Activated T-cell treated with anti-CD3 and anti-CD28 coated beads, Interleukin-2, amount 50 U/mL, for 4 hours (primary cell): ENCODE results near the gene OR2T35. TPM values are rescaled to one million over a fixed set of nuclear protein-coding genes. Genes with fewer than 3 reads are reported as not detected.

ENCODE experiments used
- ATAC-seq, 2 donors: fragments of 200-7000 bp; cut with Tn5 transposase; one replicate each; pipeline ENCODE4 v1.10.0; 2021
- DNase-seq: peaks from one replicate; pipeline ENCODE4 v3.0.0-alpha.2; 2020
- H3K27me3 Mint-ChIP-seq: one replicate; pipeline ENCODE4 v1.8.0; 2021; ENCODE audit warnings: low read depth, mixed read lengths
- H3K36me3 Mint-ChIP-seq: one replicate; pipeline ENCODE4 v1.8.0; 2022; ENCODE audit warnings: mixed read lengths; ENCODE audit not compliant: insufficient read depth
- H3K4me1 Mint-ChIP-seq: one replicate; pipeline ENCODE4 v1.8.0; 2021; ENCODE audit warnings: low read depth, mixed read lengths
- H3K4me3 Mint-ChIP-seq: one replicate; pipeline ENCODE4 v1.8.0; 2021; ENCODE audit warnings: mild to moderate bottlenecking, moderate library complexity, mixed read lengths
- H3K9me3 Mint-ChIP-seq: one replicate; pipeline ENCODE4 v1.8.0; 2021; ENCODE audit warnings: mixed read lengths
- total RNA-seq, 3 donors: library from RNA; stranded (reverse); gene quantifications; one replicate each; pipeline ENCODE4 v1.2.1, GENCODE V29; 2021

The OR2T35 gene
- total RNA-seq, 3 donors from 2014 or later = not detected

DNA sequence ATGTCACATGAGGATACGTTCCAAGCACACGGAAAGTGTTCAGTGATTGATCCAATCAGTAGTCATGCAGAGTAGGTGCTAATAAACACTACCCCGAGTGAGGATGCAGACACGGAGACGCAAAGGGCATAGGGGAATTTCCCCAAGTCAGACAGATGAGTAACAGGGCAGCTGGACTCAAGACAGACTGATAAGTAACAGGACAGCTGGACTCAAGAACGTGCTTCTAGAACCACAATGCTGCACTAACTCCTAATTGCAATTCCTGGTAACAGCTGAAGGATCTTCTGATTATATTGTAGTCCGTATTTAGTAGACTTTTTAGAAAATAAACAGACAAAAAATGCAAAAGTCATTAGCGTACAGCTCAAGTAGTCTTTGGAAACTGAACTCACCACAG, 45.7 kb downstream of the OR2T35 start:
- Mint-ChIP-seq H3K4me3 (no peak overlapping the region), H3K36me3 (peaks cover 2% of the 10 kb centered on the region), H3K9me3 (no peaks in the 10 kb centered on the region), H3K4me1 (peaks cover 5% of the 10 kb centered on the region), H3K27me3 (peaks cover 1% of the 10 kb centered on the region)
- ATAC-seq = no peak
- DNase-seq = no peak

DNA sequence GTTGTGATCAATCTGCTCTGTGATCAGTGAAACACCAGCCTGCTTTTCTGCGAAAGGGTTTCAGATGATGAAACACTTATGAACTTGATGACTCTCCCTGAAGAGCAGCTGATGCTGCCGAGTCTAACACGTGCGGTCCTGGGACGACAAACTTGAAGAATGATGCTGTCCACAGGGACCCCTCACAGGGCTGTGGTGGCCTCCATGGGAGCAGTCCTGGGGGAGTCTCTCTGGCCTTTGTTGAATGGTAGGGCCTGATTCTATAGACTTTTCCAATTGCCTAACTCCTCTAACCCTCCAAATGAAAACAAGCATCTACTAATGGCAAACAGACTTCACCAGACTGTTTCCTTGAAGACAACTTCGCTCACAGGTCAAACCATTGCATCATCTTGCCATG, 47.5 kb downstream of the OR2T35 start, which contains the start of gene OR2T10:
TSS of gene OR2T10 (minus strand) at position 112 of the 400 bp plus-strand sequence. CDS start 3,932 bp downstream, outside the sequence.
- H3K4me1 Mint-ChIP-seq = peaks cover 5% of the 10 kb centered on the region
- DNase-seq (no peak), ATAC-seq (no peak)
- no peaks in the 10 kb centered on the region for H3K9me3 Mint-ChIP-seq
- no peak within 1 kb of the TSS for H3K4me3 Mint-ChIP-seq
- peaks cover 6% of the 10 kb centered on the region for H3K27me3 Mint-ChIP-seq
- no peaks in the 10 kb centered on the region for H3K36me3 Mint-ChIP-seq

DNA sequence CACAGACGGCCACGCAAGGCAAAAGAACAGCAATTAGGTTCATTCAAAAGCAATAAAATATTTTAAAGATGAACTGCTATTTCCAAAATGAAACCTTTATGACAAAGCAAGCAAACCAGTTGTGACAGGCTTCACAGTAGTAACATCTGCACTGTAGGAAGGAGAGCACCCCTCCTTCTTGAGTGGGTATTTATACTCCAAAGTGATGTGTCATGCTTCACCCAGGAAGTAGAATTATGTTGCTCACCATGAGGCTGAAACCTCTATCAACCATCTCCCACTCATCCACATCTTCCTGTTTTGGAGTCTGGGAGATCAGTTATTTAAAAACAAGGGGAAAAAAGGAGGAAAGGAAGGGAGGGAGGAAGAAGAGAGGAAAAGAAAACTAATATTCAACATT, 48.5 kb downstream of the OR2T35 start:
- no peak overlapping the region for H3K4me3 Mint-ChIP-seq

DNA sequence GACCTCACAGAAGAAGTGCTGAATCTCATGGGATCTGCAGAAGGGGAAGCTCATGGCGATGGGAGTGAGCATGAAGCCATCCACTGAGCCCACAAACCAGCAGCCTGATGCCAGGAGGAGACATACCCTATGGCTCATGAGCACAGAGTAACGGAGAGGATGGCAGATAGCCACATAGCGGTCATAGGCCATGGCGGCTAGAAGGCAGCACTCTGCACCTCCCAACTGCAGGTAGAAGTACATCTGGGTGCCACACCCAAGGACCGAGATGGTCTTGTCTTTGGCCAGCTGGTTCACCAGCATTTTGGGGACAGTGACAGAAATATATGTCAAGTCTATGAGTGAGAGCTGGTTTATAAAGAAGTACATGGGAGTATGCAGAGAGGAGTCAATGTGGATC, 51.9 kb downstream of the OR2T35 start:
- no peak for ATAC-seq
- DNase-seq = no peak
- Mint-ChIP-seq H3K4me3 (no peak overlapping the region), H3K27me3 (peaks cover 11% of the 10 kb centered on the region), H3K9me3 (no peaks in the 10 kb centered on the region), H3K36me3 (no peaks in the 10 kb centered on the region), H3K4me1 (peaks cover 5% of the 10 kb centered on the region)

More for the DNA sequence above, 48.5 kb downstream of the OR2T35 start:
- Mint-ChIP-seq H3K4me1 (peaks cover 5% of the 10 kb centered on the region), H3K36me3 (no peaks in the 10 kb centered on the region), H3K9me3 (no peaks in the 10 kb centered on the region), H3K27me3 (peaks cover 11% of the 10 kb centered on the region)
- ATAC-seq (peak; percentile 65 to 67), DNase-seq (no peak)

DNA sequence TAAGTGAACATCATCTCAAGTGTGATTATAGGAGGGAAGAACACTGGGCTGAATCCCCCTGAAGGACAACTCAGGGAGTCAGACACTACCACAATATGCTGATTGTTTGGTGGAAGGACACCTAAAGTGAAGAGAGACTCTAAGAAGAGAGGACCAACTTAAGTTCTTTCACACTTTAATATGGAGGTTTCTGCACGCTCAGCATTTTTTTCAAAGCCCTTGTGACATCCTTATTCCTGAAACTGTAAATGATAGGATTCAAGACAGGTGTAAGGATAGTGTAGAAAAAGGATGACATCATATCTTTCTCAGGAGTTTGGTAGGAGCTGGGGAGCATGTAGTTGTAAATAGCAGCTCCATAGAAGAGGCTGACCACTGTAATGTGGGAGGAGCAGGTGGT, 52.4 kb downstream of the OR2T35 start:
- no peak for ATAC-seq

DNA sequence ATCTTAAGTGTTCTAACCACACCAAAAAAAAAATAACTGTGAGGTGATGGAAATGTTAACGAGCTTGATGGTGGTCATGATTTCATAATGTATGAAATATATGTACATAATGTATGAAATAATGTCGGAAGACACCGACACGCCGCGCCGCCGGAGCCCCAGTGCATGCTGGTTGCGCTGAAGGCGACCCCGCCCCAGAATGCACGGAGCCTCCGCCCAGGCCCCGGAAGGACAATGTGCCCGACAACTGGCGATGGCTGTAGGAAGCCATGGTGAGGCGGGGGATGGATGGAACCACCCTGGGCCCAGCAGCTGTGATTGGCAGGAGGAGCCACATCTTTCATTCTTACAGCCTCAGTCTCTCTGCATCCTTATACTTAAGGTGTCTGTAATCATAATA, 55.0 kb downstream of the OR2T35 start:
- no peak for DNase-seq
- ATAC-seq = no peak
- peaks cover 11% of the 10 kb centered on the region for H3K27me3 Mint-ChIP-seq
- no peaks in the 10 kb centered on the region for H3K9me3 Mint-ChIP-seq
- no peaks in the 10 kb centered on the region for H3K4me1 Mint-ChIP-seq
- no peak overlapping the region for H3K4me3 Mint-ChIP-seq
- H3K36me3 Mint-ChIP-seq = no peaks in the 10 kb centered on the region

More for the DNA sequence above, 52.4 kb downstream of the OR2T35 start:
- no peak for DNase-seq
- H3K9me3 Mint-ChIP-seq = no peaks in the 10 kb centered on the region
- peaks cover 5% of the 10 kb centered on the region for H3K4me1 Mint-ChIP-seq
- H3K36me3 Mint-ChIP-seq = no peaks in the 10 kb centered on the region
- H3K4me3 Mint-ChIP-seq = no peak overlapping the region
- H3K27me3 Mint-ChIP-seq = peaks cover 11% of the 10 kb centered on the region

DNA sequence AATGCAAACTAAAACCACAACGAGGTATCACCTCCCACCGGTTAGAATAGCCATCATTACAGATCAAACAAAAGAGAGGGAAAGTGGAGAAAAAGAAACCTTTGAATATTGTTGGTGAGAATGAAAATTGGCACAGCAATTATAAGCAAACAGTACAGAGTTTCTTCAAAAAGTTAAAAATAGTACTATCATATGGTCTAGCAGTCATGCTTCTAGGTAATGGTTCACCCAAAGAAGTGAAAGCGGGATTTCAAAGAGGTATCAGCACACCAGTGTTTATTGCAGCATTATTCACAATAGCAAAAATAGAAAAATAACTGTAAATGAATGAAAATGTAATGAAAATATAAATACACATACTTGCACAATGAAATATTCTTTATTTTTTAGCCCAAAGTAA, 55.7 kb downstream of the OR2T35 start:
- DNase-seq = no peak
- H3K4me1 Mint-ChIP-seq = no peaks in the 10 kb centered on the region

More for the DNA sequence above, 55.7 kb downstream of the OR2T35 start:
- no peak for ATAC-seq
- Mint-ChIP-seq H3K4me3 (no peak overlapping the region), H3K9me3 (no peaks in the 10 kb centered on the region), H3K36me3 (no peaks in the 10 kb centered on the region), H3K27me3 (peaks cover 11% of the 10 kb centered on the region)

Other genes with a start within 250 kb of the OR2T35 start
- not detected for gene OR2T1, start 242.2 kb downstream of the OR2T35 start, total RNA-seq
- not detected for gene OR2T2, start 199.6 kb downstream of the OR2T35 start, total RNA-seq
- not detected for gene OR2T3, start 171.9 kb downstream of the OR2T35 start, total RNA-seq
- not detected for gene OR2T5, start 156.7 kb downstream of the OR2T35 start, total RNA-seq
- not detected for gene OR2G6, start 137.2 kb downstream of the OR2T35 start, total RNA-seq
- not detected for gene OR2T29, start 82.5 kb downstream of the OR2T35 start, total RNA-seq
- not detected for gene OR2T34, start 70.5 kb downstream of the OR2T35 start, total RNA-seq
- not detected for gene OR2T10, start 47.6 kb downstream of the OR2T35 start, total RNA-seq
- not detected for gene OR2T11, start 10.2 kb downstream of the OR2T35 start, total RNA-seq
- not detected for gene OR2T27, start 10.2 kb upstream of the OR2T35 start, total RNA-seq
- not detected for gene OR14I1, start 57.5 kb upstream of the OR2T35 start, total RNA-seq
- gene LYPD8, start 110.5 kb upstream of the OR2T35 start, total RNA-seq = not detected
- gene SH3BP5L, start 180.6 kb upstream of the OR2T35 start, total RNA-seq = 10 to 100 TPM; 14.9 to 16.4 (median 16.1) TPM
- 10 to 100 TPM; 35.9 to 38.3 (median 37.2) TPM for gene ZNF672, start 192.9 kb upstream of the OR2T35 start, total RNA-seq
- 10 to 100 TPM; 59.8 to 72.6 (median 70.1) TPM for gene ZNF692, start 213.8 kb upstream of the OR2T35 start, total RNA-seq